GM03348 (cell line): ENCODE results near the gene EPB41L3.

Experiments used
- DNase-seq: peaks from one replicate; pipeline ENCODE4 v3.0.0; 2012; ENCODE audit warnings: low spot score

The EPB41L3 gene

DNA sequence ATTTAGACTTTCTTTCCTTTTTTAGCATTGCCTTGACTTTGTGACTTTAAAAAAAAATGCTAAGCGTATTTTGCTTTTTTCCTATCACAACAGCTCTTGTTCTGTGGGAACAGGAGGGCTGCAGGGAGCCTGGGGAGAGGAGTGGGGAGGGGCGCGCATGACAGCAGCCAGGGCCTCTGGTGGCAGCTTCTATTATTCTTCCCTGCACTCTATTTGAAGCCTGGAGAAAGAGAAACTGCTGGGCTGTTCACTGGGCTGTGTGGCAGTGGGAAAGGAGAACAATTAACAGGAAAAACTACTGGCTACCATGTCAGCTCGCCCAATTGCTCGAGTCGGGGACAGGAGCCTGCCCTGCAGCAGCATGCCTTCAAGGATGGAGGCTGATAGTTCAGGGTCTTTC, 129.3 kb downstream of the EPB41L3 start:
- DNase-seq, result no peak

DNA sequence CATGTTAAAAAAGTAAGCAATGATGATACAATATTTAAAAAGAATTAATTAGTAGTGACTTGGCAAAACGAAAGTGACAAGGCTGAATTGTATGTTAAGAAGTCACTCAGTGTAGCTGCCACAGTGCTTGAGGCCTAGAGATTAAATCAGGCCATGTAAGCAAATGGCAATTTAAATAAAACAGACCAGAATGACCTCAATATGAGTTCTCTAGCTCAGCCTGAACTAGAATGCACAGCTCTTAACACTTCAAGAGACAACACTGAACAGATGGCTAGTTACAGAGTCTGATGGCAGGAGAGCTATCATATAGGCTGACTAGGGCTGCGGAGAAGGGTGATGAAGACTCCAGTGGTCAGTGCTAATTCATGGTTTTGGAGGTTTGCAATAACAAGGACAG, 130.3 kb downstream of the EPB41L3 start:
- no peak for DNase-seq

GRCh38 chr18:5410582-5410981, 133.2 kb downstream of the EPB41L3 start:
- no peak for DNase-seq

DNA sequence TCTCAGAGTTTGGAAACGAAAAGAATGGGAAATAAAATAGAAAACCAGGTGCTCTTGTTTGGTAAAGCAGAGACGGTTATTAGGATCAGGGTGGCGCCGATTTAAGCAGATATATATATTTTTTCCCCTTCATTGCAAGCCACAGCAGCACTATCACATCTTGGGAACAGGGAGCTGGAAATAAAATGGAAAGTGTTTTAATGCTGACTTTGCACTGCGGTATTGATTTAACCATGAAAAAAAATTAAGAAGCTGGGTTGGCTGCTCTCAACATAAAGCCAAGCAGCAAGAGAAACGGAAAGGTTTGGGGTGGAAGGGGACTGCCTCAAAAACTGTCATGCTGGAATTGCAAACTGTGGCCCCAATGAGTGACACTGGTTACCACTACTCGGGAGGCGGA, 145.5 kb downstream of the EPB41L3 start:
- DNase-seq, result no peak

DNA sequence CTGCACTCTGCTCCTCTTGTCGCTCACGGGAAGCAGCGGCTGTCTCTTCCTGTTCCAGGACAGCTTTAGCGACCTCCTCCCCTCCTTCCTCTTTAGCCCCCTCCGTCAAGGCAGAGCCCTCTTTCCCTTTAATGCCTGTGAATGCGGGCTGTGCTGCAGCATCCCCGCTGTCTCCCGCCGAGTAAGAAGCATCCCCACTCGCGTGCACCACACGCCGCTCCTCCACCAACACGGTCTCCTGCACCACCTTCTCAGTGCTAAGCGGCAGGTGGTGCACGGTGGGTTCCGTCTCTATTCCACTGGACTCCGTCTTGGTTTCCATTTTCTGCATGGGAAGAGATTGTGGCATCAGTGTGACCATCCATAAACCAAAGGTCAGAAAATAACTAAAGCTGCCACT, 146.7 kb downstream of the EPB41L3 start:
- no peak for DNase-seq

- no peak for DNase-seq
Measured at GRCh38 chr18:5395860-5396448, 147.8 kb downstream of the EPB41L3 start.

DNA sequence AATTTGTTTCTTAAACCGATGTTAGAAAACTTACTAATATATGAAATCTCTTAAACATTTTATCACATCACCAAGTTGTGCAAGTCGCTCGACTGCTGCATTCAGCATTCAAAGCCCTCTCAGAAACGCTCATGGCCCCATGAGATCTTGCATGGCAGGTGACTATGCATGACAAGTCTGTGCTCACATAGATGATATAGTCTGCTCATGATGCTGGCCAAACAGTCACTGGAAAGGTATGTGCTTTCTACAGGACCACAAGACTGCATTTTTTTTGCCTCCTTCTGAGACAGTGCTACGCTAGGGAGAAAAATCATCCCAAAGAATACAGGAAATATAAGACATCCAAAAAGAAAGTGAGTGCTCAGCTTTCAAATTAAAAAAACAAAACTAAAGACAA, 150.0 kb downstream of the EPB41L3 start:
- DNase-seq, result no peak

DNA sequence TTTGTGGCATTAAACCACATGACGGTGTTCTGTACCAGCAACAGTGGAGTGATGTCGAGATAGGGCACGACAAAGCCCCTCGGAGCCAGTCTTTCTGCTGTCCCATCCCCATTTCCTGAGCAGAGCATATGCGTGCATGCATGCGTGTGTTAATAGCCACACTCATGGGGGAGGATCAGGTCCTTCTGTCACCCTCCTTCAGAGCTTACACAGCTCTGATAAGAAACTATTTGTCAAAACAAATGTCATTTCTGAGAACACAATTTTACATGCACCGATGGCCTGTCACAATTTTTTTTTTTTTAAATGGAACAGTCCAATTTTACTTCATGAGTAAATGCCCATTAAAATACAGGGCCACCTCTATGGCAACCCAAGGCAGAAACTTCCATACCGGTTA, 152.4 kb downstream of the EPB41L3 start:
- no peak for DNase-seq

- DNase-seq, result no peak
Measured at GRCh38 chr18:5389356-5389755, 154.4 kb downstream of the EPB41L3 start.

DNA sequence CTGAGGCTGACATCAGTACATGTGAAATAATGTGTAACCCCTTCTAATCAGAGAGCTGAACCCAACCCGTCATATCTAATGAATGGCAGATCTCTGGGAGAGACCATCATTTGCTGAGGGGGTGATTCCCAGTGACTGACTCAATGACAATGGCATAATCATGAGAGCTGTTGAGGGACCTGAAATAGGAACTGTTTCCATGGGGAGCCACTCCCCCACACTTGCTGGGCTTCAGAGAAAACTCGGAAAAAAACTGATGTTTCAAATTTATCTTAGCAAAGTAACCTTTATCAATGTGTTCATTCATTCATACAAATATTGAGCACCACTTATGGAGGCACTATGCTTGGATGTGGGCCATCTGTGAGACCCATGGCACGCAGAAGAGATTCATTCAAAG, 154.9 kb downstream of the EPB41L3 start:
- DNase-seq, result no peak

DNA sequence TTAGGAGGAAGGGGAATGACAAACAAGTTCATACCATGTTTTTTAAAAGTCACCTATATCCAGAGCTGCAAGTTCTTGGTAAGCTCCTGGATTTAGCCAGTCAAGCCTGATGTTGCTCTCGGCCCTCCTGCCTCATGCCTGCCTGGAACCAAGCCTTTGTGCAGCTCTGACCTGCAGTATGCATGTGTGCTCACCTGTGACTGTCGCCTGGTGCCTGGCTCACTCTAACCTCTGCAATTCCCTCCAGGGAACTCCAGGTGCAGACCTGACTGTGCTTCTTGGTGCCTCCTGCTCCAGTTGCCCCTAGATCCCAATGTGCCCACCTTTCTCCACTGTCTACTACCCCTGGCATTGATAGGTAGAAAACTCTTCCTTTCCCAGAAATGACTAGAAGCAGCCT, 163.2 kb downstream of the EPB41L3 start:
- DNase-seq, result no peak

GRCh38 chr18:5376986-5377385, 166.8 kb downstream of the EPB41L3 start:
- DNase-seq, result no peak

- DNase-seq, result no peak
Measured at GRCh38 chr18:5370332-5370731, 173.5 kb downstream of the EPB41L3 start.

DNA sequence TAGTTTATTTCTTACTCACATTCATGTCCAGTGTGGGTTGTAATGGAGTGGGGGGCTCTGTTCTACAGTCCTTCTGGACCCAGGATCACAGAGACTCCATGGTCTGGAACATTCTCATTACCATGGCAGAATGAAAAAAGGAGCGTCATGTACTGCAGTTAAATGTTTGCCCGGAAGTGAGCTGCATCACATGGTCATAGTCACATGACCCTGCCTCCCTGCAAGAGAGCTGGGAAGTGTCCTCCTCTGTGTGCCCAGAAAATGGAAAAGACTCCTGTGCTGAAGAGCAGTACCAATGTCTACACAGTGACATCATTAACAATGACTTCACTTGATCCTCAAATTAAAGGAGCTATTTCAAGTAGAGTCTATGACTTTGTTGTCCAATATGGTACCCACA, 174.3 kb downstream of the EPB41L3 start:
- no peak for DNase-seq

- no peak for DNase-seq
Measured at GRCh38 chr18:5365443-5365842, 178.4 kb downstream of the EPB41L3 start.

- no peak for DNase-seq
Measured at GRCh38 chr18:5350636-5351035, 193.2 kb downstream of the EPB41L3 start.
